SK-N-SH (cell line): ENCODE results near the gene SH2D3C. TPM values are rescaled to one million over a fixed set of nuclear protein-coding genes. Genes with fewer than 3 reads are reported as not detected.
A peak's percentile ranks its signal among the peaks of the same experiment; 100 is the strongest.

ENCODE experiments used
- CTCF ChIA-PET: fragments of 300-600, 350-600 bp; formaldehyde crosslinking; extraction: SDS; loops from one replicate; lab custom pipeline; 2021; lab: Yijun Ruan, JAX
- POLR2A ChIA-PET: fragments of 350-600 bp; sonication (Branson Sonifier 250); formaldehyde crosslinking; extraction: SDS; loops from one replicate; lab custom pipeline; 2020; ENCODE audit warnings: antibody characterized with exemption, inconsistent platforms; lab: Yijun Ruan, JAX
- DNase-seq: peaks from one replicate; pipeline ENCODE4 v3.0.0; 2012
- H2AFZ ChIP-seq: fragments of 200-600 bp; sonication (generic); 2 replicates; pipeline ENCODE4 v1.8.1; 2016; ENCODE audit warnings: antibody characterized with exemption, mild to moderate bottlenecking, low read depth
- H3F3A ChIP-seq: fragments of 200-600 bp; sonication (generic); replicated peaks from 2 replicates; pipeline ENCODE3; 2016; ENCODE audit warnings: antibody characterized with exemption, mild to moderate bottlenecking; ENCODE audit not compliant: insufficient read depth
- H3K27ac ChIP-seq, 2 experiments: fragments of 200-500 bp in 1 of 2; fragments of 200-600 bp in 1 of 2; sonication (Bioruptor generic) in 1 of 2; sonication (generic), shearing (Covaris generic) in 1 of 2; 2 replicates each; pipeline versions ENCODE4 v1.5.1 to v1.6.1; 2014 to 2016; ENCODE audit warnings: low read depth in 2 of 2, inconsistent platforms in 1 of 2, low read length in 1 of 2, mild to moderate bottlenecking in 1 of 2, mixed read lengths in 1 of 2
- H3K27me3 ChIP-seq: fragments of 200-600 bp; sonication (generic), shearing (Covaris generic); 2 replicates; pipeline ENCODE4 v1.6.1; 2016; ENCODE audit warnings: mixed run types; ENCODE audit not compliant: insufficient read depth
- H3K36me3 ChIP-seq, 2 experiments: fragments of 200-500 bp in 1 of 2; fragments of 200-600 bp in 1 of 2; sonication (Bioruptor generic) in 1 of 2; sonication (generic) in 1 of 2; replicated peaks in 1 of 2; 2 replicates each; pipeline versions ENCODE3 to v1.5.1; 2014 to 2016; ENCODE audit warnings: low read length in 1 of 2, mild to moderate bottlenecking in 1 of 2; ENCODE audit not compliant: insufficient read depth in 2 of 2, control insufficient read depth in 1 of 2
- H3K4me1 ChIP-seq, 2 experiments: fragments of 200-500 bp in 1 of 2; fragments of 200-600 bp in 1 of 2; sonication (Bioruptor generic) in 1 of 2; sonication (generic), shearing (Covaris generic) in 1 of 2; 2 replicates each; pipeline versions ENCODE4 v1.5.1 to v1.6.1; 2014 to 2016; ENCODE audit warnings: low read depth in 1 of 2, low read length in 1 of 2, mixed run types in 1 of 2; ENCODE audit not compliant: insufficient read depth in 2 of 2, control insufficient read depth in 1 of 2
- H3K4me2 ChIP-seq: fragments of 200-600 bp; sonication (generic), shearing (Covaris generic); 2 replicates; pipeline ENCODE4 v1.6.1; 2017; ENCODE audit warnings: mixed run types
- H3K4me3 ChIP-seq, 2 experiments: fragments of 200-500 bp in 1 of 2; fragments of 200-600 bp in 1 of 2; sonication (Bioruptor generic) in 1 of 2; sonication (generic), shearing (Covaris generic) in 1 of 2; 2 replicates each; pipeline versions ENCODE4 v1.5.1 to v1.8.1; 2014 to 2016; ENCODE audit warnings: low read depth in 2 of 2, inconsistent platforms in 1 of 2, low read length in 1 of 2, mild to moderate bottlenecking in 1 of 2, mixed read lengths in 1 of 2, moderate library complexity in 1 of 2
- H3K79me2 ChIP-seq: fragments of 200-600 bp; sonication (generic); 2 replicates; pipeline ENCODE4 v1.8.1; 2017; ENCODE audit warnings: mild to moderate bottlenecking; ENCODE audit not compliant: insufficient read depth
- H3K9ac ChIP-seq: fragments of 200-600 bp; sonication (generic); 2 replicates; pipeline ENCODE4 v1.6.1; 2017; ENCODE audit warnings: mixed run types
- H3K9me2 ChIP-seq: fragments of 200-600 bp; sonication (generic); 2 replicates; pipeline ENCODE4 v1.6.1; 2017; ENCODE audit warnings: mixed run types
- H3K9me3 ChIP-seq: fragments of 200-600 bp; sonication (generic); 2 replicates; pipeline ENCODE4 v1.6.1; 2017; ENCODE audit warnings: mixed run types, mild to moderate bottlenecking, moderate library complexity
- H4K20me1 ChIP-seq: fragments of 200-600 bp; sonication (generic); 2 replicates; pipeline ENCODE4 v1.6.1; 2017; ENCODE audit warnings: mild to moderate bottlenecking, mixed run types; ENCODE audit not compliant: insufficient read depth
- CHD2 ChIP-seq: fragments of 150-350 bp; IDR thresholded peaks from 2 replicates; pipeline ENCODE4 v1.6.1; 2018; ENCODE audit warnings: low read length; ENCODE audit not compliant: partially characterized antibody
- EZH2phosphoT487 ChIP-seq: fragments of 200-600 bp; sonication (generic); IDR thresholded peaks from 2 replicates; pipeline ENCODE4 v1.6.1; 2017; ENCODE audit warnings: low read depth, mixed run types, mild to moderate bottlenecking, antibody characterized with exemption, moderate library complexity, borderline replicate concordance
- FOXJ3 ChIP-seq: sonication (generic); formaldehyde crosslinking; IDR thresholded peaks from 2 replicates; pipeline ENCODE4 v1.5.1; 2020; ENCODE audit warnings: mild to moderate bottlenecking, missing genetic modification reagents
- GABPA ChIP-seq: IDR thresholded peaks from 2 replicates; pipeline ENCODE4 v1.4.0; 2012; ENCODE audit warnings: low read depth, mild to moderate bottlenecking
- IRF3 ChIP-seq: fragments of 150-350 bp; IDR thresholded peaks from 2 replicates; pipeline ENCODE4 v1.6.1; 2016; ENCODE audit warnings: mild to moderate bottlenecking, low read depth, low read length
- MAX ChIP-seq: IDR thresholded peaks from 2 replicates; pipeline ENCODE4 v1.4.0; 2012; ENCODE audit warnings: low read depth
- NRF1 ChIP-seq: IDR thresholded peaks from 2 replicates; pipeline ENCODE4 v1.6.1; 2012; ENCODE audit warnings: low read depth, mild to moderate bottlenecking, low read length
- POLR2AphosphoS5 ChIP-seq: IDR thresholded peaks from 2 replicates; pipeline ENCODE4 v1.6.1; 2012; ENCODE audit warnings: low read depth, low read length
- RAD21 ChIP-seq: IDR thresholded peaks from 2 replicates; pipeline ENCODE4 v1.6.1; 2012; ENCODE audit warnings: mild to moderate bottlenecking, low read length
- RCOR1 ChIP-seq: fragments of 150-350 bp; IDR thresholded peaks from 2 replicates; pipeline ENCODE4 v1.6.1; 2017; ENCODE audit warnings: antibody characterized with exemption, low read length
- SMC3 ChIP-seq: IDR thresholded peaks from 2 replicates; pipeline ENCODE4 v1.6.1; 2012; ENCODE audit warnings: low read depth, low read length, improper control_type of control experiment
- TEAD4 ChIP-seq: IDR thresholded peaks from 2 replicates; pipeline ENCODE4 v1.4.0; 2012; ENCODE audit warnings: mild to moderate bottlenecking, borderline replicate concordance; ENCODE audit not compliant: insufficient read depth
- WGBS: methylation state at CpG from one replicate; pipeline ENCODE4 v1.1.6; 2017; ENCODE audit warnings: low lambda C conversion rate; 5-methylcytosine and 5-hydroxymethylcytosine counted together
- polyA plus RNA-seq, 3 experiments: library from polyadenylated mRNA; depleted of rRNA; stranded (reverse); fragments of >200 nt; gene quantifications; 2 replicates each; pipeline ENCODE4 v1.2.3, GENCODE V29; 2012
- TF ChIP-seq, protein P1 (sequence below): fragments of 200-600 bp; sonication (generic); IDR thresholded peaks from 2 replicates; pipeline ENCODE4 v1.6.1; 2017; ENCODE audit warnings: antibody characterized with exemption, mild to moderate bottlenecking, moderate library complexity
- TF ChIP-seq, protein P2 (sequence below): fragments of 150-350 bp; IDR thresholded peaks from 2 replicates; pipeline ENCODE4 v1.6.1; 2017; ENCODE audit warnings: antibody characterized with exemption, low read length, low read depth, borderline replicate concordance

The SH2D3C gene
- polyA plus RNA-seq, 1 of the 3 experiments (the other 2 are of a cell fraction): 0.15 TPM

- TF ChIP-seq, protein P1, sequence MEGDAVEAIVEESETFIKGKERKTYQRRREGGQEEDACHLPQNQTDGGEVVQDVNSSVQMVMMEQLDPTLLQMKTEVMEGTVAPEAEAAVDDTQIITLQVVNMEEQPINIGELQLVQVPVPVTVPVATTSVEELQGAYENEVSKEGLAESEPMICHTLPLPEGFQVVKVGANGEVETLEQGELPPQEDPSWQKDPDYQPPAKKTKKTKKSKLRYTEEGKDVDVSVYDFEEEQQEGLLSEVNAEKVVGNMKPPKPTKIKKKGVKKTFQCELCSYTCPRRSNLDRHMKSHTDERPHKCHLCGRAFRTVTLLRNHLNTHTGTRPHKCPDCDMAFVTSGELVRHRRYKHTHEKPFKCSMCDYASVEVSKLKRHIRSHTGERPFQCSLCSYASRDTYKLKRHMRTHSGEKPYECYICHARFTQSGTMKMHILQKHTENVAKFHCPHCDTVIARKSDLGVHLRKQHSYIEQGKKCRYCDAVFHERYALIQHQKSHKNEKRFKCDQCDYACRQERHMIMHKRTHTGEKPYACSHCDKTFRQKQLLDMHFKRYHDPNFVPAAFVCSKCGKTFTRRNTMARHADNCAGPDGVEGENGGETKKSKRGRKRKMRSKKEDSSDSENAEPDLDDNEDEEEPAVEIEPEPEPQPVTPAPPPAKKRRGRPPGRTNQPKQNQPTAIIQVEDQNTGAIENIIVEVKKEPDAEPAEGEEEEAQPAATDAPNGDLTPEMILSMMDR: no peak
- no peak for TF ChIP-seq CHD2
Observed at GRCh38 chr9:127706836-127707241, 71.6 kb downstream of the SH2D3C start, which contains the start of gene CFAP157 (continued).

- Histone ChIP-seq H3K9ac (no peak overlapping the region), H3K4me2 (no peak overlapping the region), H3F3A (no peaks in the 10 kb centered on the region), H2AFZ (no peak overlapping the region), H3K4me1 (peaks cover 0 to 28% of the 10 kb centered on the region in 2 experiments; a peak in 1 of 4 replicates), H3K9me3 (no peaks in the 10 kb centered on the region), H3K36me3 (no peaks in the 10 kb centered on the region), H3K79me2 (no peaks in the 10 kb centered on the region), H3K9me2 (no peaks in the 10 kb centered on the region), H3K27me3 (no peaks in the 10 kb centered on the region), H4K20me1 (no peaks in the 10 kb centered on the region), H3K27ac (peak overlapping the region in 1 of 2 experiments; percentile 23; a peak in 1 of 4 replicates), H3K4me3 (no peak overlapping the region)
- no peak for TF ChIP-seq TEAD4
- no peak for TF ChIP-seq POLR2AphosphoS5
- no peak for TF ChIP-seq FOXJ3
- no peak for TF ChIP-seq RCOR1
- TF ChIP-seq, protein P2, sequence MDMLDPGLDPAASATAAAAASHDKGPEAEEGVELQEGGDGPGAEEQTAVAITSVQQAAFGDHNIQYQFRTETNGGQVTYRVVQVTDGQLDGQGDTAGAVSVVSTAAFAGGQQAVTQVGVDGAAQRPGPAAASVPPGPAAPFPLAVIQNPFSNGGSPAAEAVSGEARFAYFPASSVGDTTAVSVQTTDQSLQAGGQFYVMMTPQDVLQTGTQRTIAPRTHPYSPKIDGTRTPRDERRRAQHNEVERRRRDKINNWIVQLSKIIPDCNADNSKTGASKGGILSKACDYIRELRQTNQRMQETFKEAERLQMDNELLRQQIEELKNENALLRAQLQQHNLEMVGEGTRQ: no peak
- TF ChIP-seq RAD21: no peak
- no peak for TF ChIP-seq GABPA
- no peak for TF ChIP-seq IRF3
- no peak for TF ChIP-seq EZH2phosphoT487
- no peak for TF ChIP-seq MAX
- TF ChIP-seq SMC3: no peak
- no peak for TF ChIP-seq NRF1
- 91% methylated on average over 8 of the region's 12 CpGs for WGBS
- POLR2A ChIA-PET: interaction anchor here (1.3 kb wide), 1 partner anchor 29 kb away, joined by 5 read pairs; the partner anchor contains the start of gene TOR2A
- CTCF ChIA-PET: interaction anchor here (0.7 to 3.7 kb wide), 6 partner anchors 29 to 168 kb away, joined by 3 to 14 read pairs (median 3); partner anchors contain the start of gene TOR2A
- DNase-seq: peak; percentile 62
Observed at GRCh38 chr9:127705577-127706379, 72.7 kb downstream of the SH2D3C start.
